MM.1S (cell line): ENCODE measurements around the gene B3GNT5.

ENCODE experiments used
- CTCF ChIP-seq: fragments of 300-600 bp; sonication (generic); IDR thresholded peaks from 2 replicates; pipeline ENCODE4 v1.5.1; 2016; ENCODE audit warnings: antibody characterized with exemption, low read length, mixed read lengths
- EZH2 ChIP-seq: fragments of 300-600 bp; sonication (generic); optimal IDR thresholded peaks from 2 replicates; pipeline ENCODE3; 2017; ENCODE audit warnings: low read depth, mild to moderate bottlenecking, antibody characterized with exemption, low read length, mixed read lengths
- EZH2phosphoT487 ChIP-seq: fragments of 300-600 bp; sonication (generic); IDR thresholded peaks from 2 replicates; pipeline ENCODE4 v1.6.1; 2018; ENCODE audit warnings: antibody characterized with exemption, low read length

- TF ChIP-seq CTCF (no peak), EZH2 (no peak), EZH2phosphoT487 (no peak)
Measured at GRCh38 chr3:183222631-183223235, 30.3 kb upstream of the B3GNT5 start.
